Epithelial cell of proximal tubule (primary cell): Measurements from ENCODE around the gene ANXA4. TPM values are rescaled to one million over a fixed set of nuclear protein-coding genes. Genes with fewer than 3 reads are reported as not detected.

Experiments used
- DNase-seq: peaks from one replicate; pipeline ENCODE4 v3.0.0-alpha.2; 2011; ENCODE audit warnings: low read depth
- H3K4me3 ChIP-seq: 2 replicates; pipeline ENCODE4 v1.5.1; 2011; ENCODE audit warnings: low read depth, mild to moderate bottlenecking, low read length
- CTCF ChIP-seq: conservative IDR thresholded peaks from 2 replicates; pipeline ENCODE4 v1.5.1; 2012; ENCODE audit warnings: low read depth, mild to moderate bottlenecking, low read length
- total RNA-seq: library from RNA; depleted of rRNA; stranded (reverse); fragments of >200 nt; gene quantifications from 2 replicates; pipeline ENCODE4 v1.2.3, GENCODE V29; 2015

ANXA4 gene
- total RNA-seq, 1 donor from 2014 or later: 61.2 TPM

DNA sequence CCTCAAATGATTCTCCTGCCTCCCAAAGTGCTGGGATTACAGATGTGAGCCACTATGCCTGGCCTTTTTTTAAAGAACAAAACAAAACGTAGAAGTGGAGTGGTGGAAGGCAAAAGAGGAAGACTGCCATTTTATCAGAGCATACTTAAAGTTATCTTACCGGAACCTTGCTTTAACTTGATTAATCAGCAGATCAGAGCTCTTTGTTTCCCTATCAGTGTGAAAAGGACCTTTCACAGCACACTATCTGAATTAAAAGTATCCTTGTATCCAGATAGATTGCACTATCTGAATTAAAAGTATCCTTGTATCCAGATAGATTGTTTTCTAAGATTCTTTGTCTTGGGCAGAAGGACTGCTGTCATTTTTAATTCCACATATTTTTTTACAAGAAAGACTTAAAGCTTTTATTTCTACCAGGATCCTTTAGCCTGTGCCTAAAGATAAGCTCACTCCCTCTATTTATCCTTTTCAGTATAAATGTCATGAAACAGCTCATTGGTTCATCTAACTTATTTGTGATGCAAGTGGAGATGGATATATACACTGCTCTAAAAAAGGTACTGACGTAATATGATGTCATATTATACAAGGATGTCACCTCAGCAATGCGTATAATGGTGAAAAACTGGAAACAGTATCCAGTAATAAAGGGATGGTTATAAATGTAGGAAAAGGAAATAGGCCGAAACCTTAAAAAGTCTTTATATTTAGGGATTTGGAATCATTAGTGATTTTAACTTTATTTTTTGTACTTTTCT lies 105.3 kb downstream of the ANXA4 start:
- H3K4me3 ChIP-seq: no peak overlapping the region
- no peak for TF ChIP-seq CTCF
- no peak for DNase-seq

GRCh38 chr2:69848186-69848790 lies 106.4 kb downstream of the ANXA4 start:
- no peak overlapping the region for H3K4me3 ChIP-seq
- no peak for TF ChIP-seq CTCF
- DNase-seq: no peak

GRCh38 chr2:69858261-69858660 lies 116.3 kb downstream of the ANXA4 start:
- DNase-seq: no peak
- H3K4me3 ChIP-seq: no peak overlapping the region
- no peak for TF ChIP-seq CTCF

DNA sequence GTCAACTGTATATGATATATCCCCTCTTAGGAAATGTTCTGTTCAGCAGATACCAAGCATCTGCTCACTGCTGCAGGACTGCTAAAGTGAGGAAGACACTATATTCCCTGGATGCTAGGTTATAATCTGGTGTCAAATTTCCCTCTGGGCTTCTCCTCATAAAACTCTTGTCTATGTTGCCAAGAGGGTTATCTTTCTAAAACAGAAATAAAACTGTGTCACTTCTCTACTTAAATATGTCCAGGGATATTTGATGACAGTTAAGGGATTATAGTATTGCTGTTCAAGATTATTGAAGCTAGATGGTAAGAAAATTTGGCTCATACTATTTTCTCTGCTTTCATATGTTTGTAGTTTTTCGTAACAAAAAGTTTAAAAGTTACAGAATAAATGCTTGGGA lies 121.4 kb downstream of the ANXA4 start:
- TF ChIP-seq CTCF: no peak
- no peak for DNase-seq
- H3K4me3 ChIP-seq: no peak overlapping the region

Other genes starting within 250 kb of the ANXA4 start
- 12.8 and 32.2 TPM in 2 replicates for gene AAK1, start 98.4 kb upstream of the ANXA4 start, total RNA-seq
- 8.7 and 9.8 TPM in 2 replicates for gene GMCL1, start 87.5 kb downstream of the ANXA4 start, total RNA-seq
- gene SNRNP27, start 151.8 kb downstream of the ANXA4 start, total RNA-seq: 60.3 and 88.6 TPM in 2 replicates
- gene MXD1, start 173.0 kb downstream of the ANXA4 start, total RNA-seq: 2.2 and 3.4 TPM in 2 replicates
- gene ASPRV1, start 219.5 kb downstream of the ANXA4 start, total RNA-seq: 0.14 and 0.69 TPM in 2 replicates